ENCODE results near the gene ZSWIM9.

GRCh38 chr19:48154003-48154402 lies 16.5 kb upstream of the ZSWIM9 start:
- TF ChIP-seq YY1 (IDR thresholded peaks at IDR 0.05): no peak
- no peak for TF ChIP-seq CTCF (IDR thresholded peaks at IDR 0.05; ENCODE audit: low read depth, low read length, missing input control)
- no peak for TF ChIP-seq TAF1 (conservative IDR thresholded peaks at IDR 0.05)
- TF ChIP-seq MAX (IDR thresholded peaks at IDR 0.05): no peak
- no peak for TF ChIP-seq ATF3 (IDR thresholded peaks at IDR 0.05)
- no peak for TF ChIP-seq RAD21 (IDR thresholded peaks at IDR 0.05)
- no peak for TF ChIP-seq FOXA1 (IDR thresholded peaks at IDR 0.05)
- no peak for TF ChIP-seq RXRA (IDR thresholded peaks at IDR 0.05)
- TF ChIP-seq ZBTB33 (IDR thresholded peaks at IDR 0.05): no peak
- no peak for TF ChIP-seq HNF4G (IDR thresholded peaks at IDR 0.05)
- no peak for TF ChIP-seq GABPA (IDR thresholded peaks at IDR 0.05 in 1 of 2, conservative IDR thresholded peaks at IDR 0.05 in 1 of 2)
- no peak for TF ChIP-seq REST (IDR thresholded peaks at IDR 0.05)
- no peak for TF ChIP-seq EGR1 (IDR thresholded peaks at IDR 0.05; ENCODE audit: low read depth in 2 of 2)
- TF ChIP-seq JUND (IDR thresholded peaks at IDR 0.05): no peak

Data from liver (tissue), 3 donors.